Stimulated activated CD4-positive, alpha-beta T cell treated with anti-CD3 and anti-CD28 coated beads, Interleukin-2, amount 100 ng/mL, for 4 hours (primary cell): Measurements from ENCODE around the gene LFNG.

Experiments used
- DNase-seq: peaks from one replicate; pipeline ENCODE4 v3.0.0-alpha.2; 2020; ENCODE audit warnings: low read depth

LFNG gene

GRCh38 chr7:2484868-2485267 is 34.7 kb upstream of the LFNG start:
- no peak for DNase-seq

- DNase-seq, result no peak
Measured at GRCh38 chr7:2487586-2488271, 31.8 kb upstream of the LFNG start.

- no peak for DNase-seq
Measured at GRCh38 chr7:2488272-2488645, 31.3 kb upstream of the LFNG start.

- no peak for DNase-seq
Measured at GRCh38 chr7:2488681-2489080, 30.9 kb upstream of the LFNG start.

- no peak for DNase-seq
Measured at GRCh38 chr7:2490181-2490651, 29.4 kb upstream of the LFNG start.

GRCh38 chr7:2492038-2492437 is 27.5 kb upstream of the LFNG start:
- no peak for DNase-seq

- no peak for DNase-seq
Measured at GRCh38 chr7:2493205-2494164, 26.1 kb upstream of the LFNG start.

GRCh38 chr7:2494191-2495130 is 25.1 kb upstream of the LFNG start:
- DNase-seq, result no peak

GRCh38 chr7:2495418-2496299 is 23.9 kb upstream of the LFNG start:
- no peak for DNase-seq

GRCh38 chr7:2496375-2496774 is 23.2 kb upstream of the LFNG start:
- no peak for DNase-seq

- no peak for DNase-seq
Measured at GRCh38 chr7:2497065-2497464, 22.5 kb upstream of the LFNG start.

GRCh38 chr7:2497500-2498336 is 21.9 kb upstream of the LFNG start:
- no peak for DNase-seq

- no peak for DNase-seq
Measured at GRCh38 chr7:2498708-2499107, 20.9 kb upstream of the LFNG start.

GRCh38 chr7:2499181-2499580 is 20.4 kb upstream of the LFNG start:
- DNase-seq, result no peak

- DNase-seq, result no peak
Measured at GRCh38 chr7:2499719-2500430, 19.7 kb upstream of the LFNG start.

GRCh38 chr7:2500701-2501100 is 18.9 kb upstream of the LFNG start:
- no peak for DNase-seq

GRCh38 chr7:2501947-2502646 is 17.5 kb upstream of the LFNG start:
- no peak for DNase-seq

- DNase-seq, result no peak
Measured at GRCh38 chr7:2502647-2502966, 17.0 kb upstream of the LFNG start.
